Esophagus squamous epithelium (tissue), 4 donors: ENCODE results near the gene NME7.

Experiments used
- CTCF ChIP-seq, 6 experiments: fragments of 450-650 bp in 4 of 6; fragments of 200-600 bp in 2 of 6; sonication (generic) in 2 of 6; IDR thresholded peaks; one replicate each; pipeline ENCODE4 v1.5.1; 2016 to 2019; ENCODE audit warnings: antibody characterized with exemption in 6 of 6, mild to moderate bottlenecking in 4 of 6, moderate library complexity in 4 of 6
- POLR2A ChIP-seq, 4 donors: fragments of 450-650 bp; IDR thresholded peaks; one replicate each; pipeline ENCODE4 v1.6.1; 2017; ENCODE audit warnings: antibody characterized with exemption in 4 of 4, mild to moderate bottlenecking in 4 of 4, moderate library complexity in 3 of 4

GRCh38 chr1:169118227-169118626 lies 249.4 kb downstream of the NME7 start:
- TF ChIP-seq CTCF (IDR thresholded peaks at IDR 0.05) (no peak), POLR2A (IDR thresholded peaks at IDR 0.05) (no peak)
